Panc1 (cell line): ENCODE data around the gene NUP210L. TPM values are rescaled to one million over a fixed set of nuclear protein-coding genes. Genes with fewer than 3 reads are reported as not detected.

Experiments
- ATAC-seq: fragments of 200-7000 bp; cut with Tn5 transposase; 2 replicates; pipeline ENCODE4 v1.9.1; 2020; ENCODE audit warnings: mild to moderate bottlenecking, moderate library complexity
- BruUV-seq: library from RNA; stranded (reverse); fragments of 400-500 nt; replicated peaks from 2 replicates; lab custom pipeline; 2021; lab: Mats Ljungman, UMichigan
- CTCF ChIA-PET: fragments of 300-600 bp; sonication (Branson Sonifier 250); formaldehyde crosslinking; loops from one replicate; lab custom pipeline; 2022; ENCODE audit warnings: antibody characterized with exemption; lab: Charles Lee
- POLR2A ChIA-PET: fragments of 300-600 bp; sonication (Branson Sonifier 250); formaldehyde crosslinking; loops from one replicate; lab custom pipeline; 2022; ENCODE audit warnings: antibody characterized with exemption; lab: Charles Lee
- DNase-seq: peaks from one replicate; pipeline ENCODE4 v3.0.0-alpha.2; 2010; ENCODE audit warnings: low read depth, low spot score
- H3K27ac ChIP-seq: 2 replicates; pipeline ENCODE4 v1.5.1; 2011; ENCODE audit warnings: mild to moderate bottlenecking, low read length, inconsistent platforms
- H3K27me3 ChIP-seq: fragments of 200-500 bp; sonication (Bioruptor generic); 2 replicates; pipeline ENCODE4 v1.6.0; 2014; ENCODE audit warnings: low read length, inconsistent platforms; ENCODE audit not compliant: control insufficient read depth, insufficient read depth
- H3K36me3 ChIP-seq: fragments of 200-500 bp; sonication (Bioruptor generic); 2 replicates; pipeline ENCODE4 v1.5.1; 2014; ENCODE audit warnings: inconsistent platforms, mild to moderate bottlenecking, low read length, moderate library complexity; ENCODE audit not compliant: control insufficient read depth, insufficient read depth
- H3K4me1 ChIP-seq: 2 replicates; pipeline ENCODE4 v1.5.1; 2011; ENCODE audit warnings: inconsistent platforms, mild to moderate bottlenecking, low read length, moderate library complexity; ENCODE audit not compliant: control insufficient read depth, insufficient read depth
- H3K4me3 ChIP-seq, 2 experiments: 2 replicates each; pipeline ENCODE4 v1.5.1; 2011 to 2012; ENCODE audit warnings: low read depth in 2 of 2, low read length in 2 of 2, mild to moderate bottlenecking in 2 of 2, inconsistent platforms in 1 of 2, moderate library complexity in 1 of 2
- H3K9me3 ChIP-seq: fragments of 200-500 bp; sonication (Bioruptor generic); 2 replicates; pipeline ENCODE4 v1.5.1; 2014; ENCODE audit warnings: low read depth, mild to moderate bottlenecking, inconsistent platforms, low read length, moderate library complexity; ENCODE audit not compliant: control insufficient read depth, insufficient read depth
- POLR2AphosphoS5 ChIP-seq: IDR thresholded peaks from 2 replicates; pipeline ENCODE4 v1.6.1; 2012; ENCODE audit warnings: mild to moderate bottlenecking, low read depth, low read length, moderate library complexity
- SIN3A ChIP-seq: IDR thresholded peaks from 2 replicates; pipeline ENCODE4 v1.6.1; 2012; ENCODE audit warnings: low read depth, mild to moderate bottlenecking, low read length, moderate library complexity, borderline replicate concordance; ENCODE audit not compliant: insufficient read depth
- TCF7L2 ChIP-seq: IDR thresholded peaks from 2 replicates; pipeline ENCODE4 v1.6.1; 2011; ENCODE audit warnings: mild to moderate bottlenecking, low read depth, low read length, inconsistent platforms
- in situ Hi-C: cut with HindIII; loops from 2 replicates; pipeline ENCODE4 v1.10.0; 2016; ENCODE audit warnings: low sequenced_read_pairs, low pct_unique_long_range_greater_than_20kb
- intact Hi-C: fragments of 100-400 bp; cut with micrococcal nuclease; formaldehyde crosslinking; loops from one replicate; pipeline ENCODE4 v1.10.0; 2022; ENCODE audit not compliant: unreplicated experiment
- total RNA-seq: library from RNA; stranded (reverse); gene quantifications from one replicate; pipeline ENCODE4 v1.2.1, GENCODE V29; 2021; ENCODE audit not compliant: unreplicated experiment
- TF ChIP-seq, protein P1 (sequence below), 2 experiments: IDR thresholded peaks; 2 replicates each; pipeline ENCODE4 v1.6.1; 2011 to 2012; ENCODE audit warnings: low read depth in 2 of 2, control low read depth in 1 of 2, low read length in 1 of 2, mild to moderate bottlenecking in 1 of 2, moderate library complexity in 1 of 2; ENCODE audit not compliant: insufficient read depth in 1 of 2
- TF ChIP-seq, protein P2 (sequence below): fragments of 450-650 bp; IDR thresholded peaks from 2 replicates; pipeline ENCODE4 v1.5.1; 2017; ENCODE audit warnings: mild to moderate bottlenecking

The NUP210L gene
- total RNA-seq, 1 experiment from 2014 or later: 0.05 TPM

DNA sequence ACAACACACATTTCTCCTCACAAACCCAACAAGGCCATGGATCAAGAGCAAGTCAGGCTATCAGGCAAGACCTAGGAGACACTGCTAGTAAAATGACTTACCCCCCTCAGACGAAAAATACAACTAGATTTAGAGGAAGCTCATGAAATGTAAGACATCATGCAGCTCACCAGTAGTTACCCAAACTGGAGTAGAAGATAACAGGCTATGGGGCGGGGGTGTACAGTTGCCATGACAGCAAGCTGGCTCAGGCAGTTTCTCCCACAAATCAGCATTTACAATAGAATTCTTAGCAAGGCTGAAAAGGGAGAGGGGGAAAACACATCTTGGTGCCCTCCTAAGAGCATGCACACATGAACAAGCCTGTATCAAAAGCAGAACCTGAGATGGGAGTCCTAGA lies 23.1 kb upstream of the NUP210L start:
- Histone ChIP-seq H3K36me3 (peaks cover 19% of the 10 kb centered on the region), H3K27ac (no peak overlapping the region), H3K4me1 (peaks cover 35% of the 10 kb centered on the region), H3K9me3 (no peaks in the 10 kb centered on the region), H3K27me3 (no peaks in the 10 kb centered on the region), H3K4me3 (no peak overlapping the region)
- ChIA-PET POLR2A (no interaction called here), CTCF (no interaction called here)
- no peak for DNase-seq
- intact Hi-C loops (no loop called here), in situ Hi-C loops (no loop called here)
- no TSS peak for BruUV-seq
- TF ChIP-seq SIN3A (no peak), TCF7L2 (no peak), POLR2AphosphoS5 (no peak)
- TF ChIP-seq, protein P1, sequence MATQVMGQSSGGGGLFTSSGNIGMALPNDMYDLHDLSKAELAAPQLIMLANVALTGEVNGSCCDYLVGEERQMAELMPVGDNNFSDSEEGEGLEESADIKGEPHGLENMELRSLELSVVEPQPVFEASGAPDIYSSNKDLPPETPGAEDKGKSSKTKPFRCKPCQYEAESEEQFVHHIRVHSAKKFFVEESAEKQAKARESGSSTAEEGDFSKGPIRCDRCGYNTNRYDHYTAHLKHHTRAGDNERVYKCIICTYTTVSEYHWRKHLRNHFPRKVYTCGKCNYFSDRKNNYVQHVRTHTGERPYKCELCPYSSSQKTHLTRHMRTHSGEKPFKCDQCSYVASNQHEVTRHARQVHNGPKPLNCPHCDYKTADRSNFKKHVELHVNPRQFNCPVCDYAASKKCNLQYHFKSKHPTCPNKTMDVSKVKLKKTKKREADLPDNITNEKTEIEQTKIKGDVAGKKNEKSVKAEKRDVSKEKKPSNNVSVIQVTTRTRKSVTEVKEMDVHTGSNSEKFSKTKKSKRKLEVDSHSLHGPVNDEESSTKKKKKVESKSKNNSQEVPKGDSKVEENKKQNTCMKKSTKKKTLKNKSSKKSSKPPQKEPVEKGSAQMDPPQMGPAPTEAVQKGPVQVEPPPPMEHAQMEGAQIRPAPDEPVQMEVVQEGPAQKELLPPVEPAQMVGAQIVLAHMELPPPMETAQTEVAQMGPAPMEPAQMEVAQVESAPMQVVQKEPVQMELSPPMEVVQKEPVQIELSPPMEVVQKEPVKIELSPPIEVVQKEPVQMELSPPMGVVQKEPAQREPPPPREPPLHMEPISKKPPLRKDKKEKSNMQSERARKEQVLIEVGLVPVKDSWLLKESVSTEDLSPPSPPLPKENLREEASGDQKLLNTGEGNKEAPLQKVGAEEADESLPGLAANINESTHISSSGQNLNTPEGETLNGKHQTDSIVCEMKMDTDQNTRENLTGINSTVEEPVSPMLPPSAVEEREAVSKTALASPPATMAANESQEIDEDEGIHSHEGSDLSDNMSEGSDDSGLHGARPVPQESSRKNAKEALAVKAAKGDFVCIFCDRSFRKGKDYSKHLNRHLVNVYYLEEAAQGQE (IDR thresholded peaks at IDR 0.05; ENCODE audit: insufficient read depth in 1 of 2, low read depth in 2 of 2, low read length in 1 of 2): no peak
- TF ChIP-seq, protein P2, sequence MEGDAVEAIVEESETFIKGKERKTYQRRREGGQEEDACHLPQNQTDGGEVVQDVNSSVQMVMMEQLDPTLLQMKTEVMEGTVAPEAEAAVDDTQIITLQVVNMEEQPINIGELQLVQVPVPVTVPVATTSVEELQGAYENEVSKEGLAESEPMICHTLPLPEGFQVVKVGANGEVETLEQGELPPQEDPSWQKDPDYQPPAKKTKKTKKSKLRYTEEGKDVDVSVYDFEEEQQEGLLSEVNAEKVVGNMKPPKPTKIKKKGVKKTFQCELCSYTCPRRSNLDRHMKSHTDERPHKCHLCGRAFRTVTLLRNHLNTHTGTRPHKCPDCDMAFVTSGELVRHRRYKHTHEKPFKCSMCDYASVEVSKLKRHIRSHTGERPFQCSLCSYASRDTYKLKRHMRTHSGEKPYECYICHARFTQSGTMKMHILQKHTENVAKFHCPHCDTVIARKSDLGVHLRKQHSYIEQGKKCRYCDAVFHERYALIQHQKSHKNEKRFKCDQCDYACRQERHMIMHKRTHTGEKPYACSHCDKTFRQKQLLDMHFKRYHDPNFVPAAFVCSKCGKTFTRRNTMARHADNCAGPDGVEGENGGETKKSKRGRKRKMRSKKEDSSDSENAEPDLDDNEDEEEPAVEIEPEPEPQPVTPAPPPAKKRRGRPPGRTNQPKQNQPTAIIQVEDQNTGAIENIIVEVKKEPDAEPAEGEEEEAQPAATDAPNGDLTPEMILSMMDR: no peak
- no peak for ATAC-seq

DNA sequence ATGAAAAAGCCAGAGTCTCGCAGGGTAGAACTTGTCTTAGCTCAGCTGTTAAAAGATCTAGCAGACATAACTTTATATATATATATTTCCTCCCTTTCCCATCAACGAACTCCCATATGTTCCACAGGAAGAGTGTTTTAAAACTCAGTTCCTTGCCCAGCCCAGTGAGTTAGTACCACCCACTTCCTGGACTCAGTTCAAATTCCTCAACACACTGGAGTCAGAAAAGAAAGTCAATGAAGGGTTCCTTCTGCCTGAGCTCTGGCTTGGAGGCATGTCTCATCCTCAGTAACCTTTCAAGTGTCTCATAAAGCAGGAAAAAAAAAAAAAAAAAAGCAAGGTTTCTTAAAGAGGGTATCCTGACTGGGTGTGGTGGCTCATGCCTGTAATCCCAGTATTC lies 21.5 kb upstream of the NUP210L start:
- no peak for TF ChIP-seq TCF7L2
- TF ChIP-seq, protein P2: no peak
- TF ChIP-seq SIN3A: no peak
- no peak for TF ChIP-seq POLR2AphosphoS5
- TF ChIP-seq, protein P1 (IDR thresholded peaks at IDR 0.05; ENCODE audit: insufficient read depth in 1 of 2, low read depth in 2 of 2, low read length in 1 of 2): no peak
- no peak overlapping the region for H3K27ac ChIP-seq
- ATAC-seq (no peak), DNase-seq (no peak)
- H3K9me3 ChIP-seq: no peaks in the 10 kb centered on the region
- intact Hi-C loops: no loop called here
- BruUV-seq: no TSS peak
- H3K27me3 ChIP-seq: no peaks in the 10 kb centered on the region
- peaks cover 34% of the 10 kb centered on the region for H3K4me1 ChIP-seq
- H3K4me3 ChIP-seq: no peak overlapping the region
- ChIA-PET CTCF (interaction anchor here (0.6 to 0.7 kb wide), 2 partner anchors 30 to 1429 kb away, joined by 3 to 11 read pairs; no protein-coding TSS in a partner anchor), POLR2A (interaction anchor here (0.6 kb wide), 1 partner anchor 19 kb away, joined by 10 read pairs; no protein-coding TSS in a partner anchor)
- in situ Hi-C loops: no loop called here
- H3K36me3 ChIP-seq: peaks cover 28% of the 10 kb centered on the region
